Measurements from ENCODE around the gene TMEM25. TPM values are rescaled to one million over a fixed set of nuclear protein-coding genes. Genes with fewer than 3 reads are reported as not detected.

Gene TMEM25
- total RNA-seq, 1 experiment from 2014 or later: 24.5 TPM

DNA sequence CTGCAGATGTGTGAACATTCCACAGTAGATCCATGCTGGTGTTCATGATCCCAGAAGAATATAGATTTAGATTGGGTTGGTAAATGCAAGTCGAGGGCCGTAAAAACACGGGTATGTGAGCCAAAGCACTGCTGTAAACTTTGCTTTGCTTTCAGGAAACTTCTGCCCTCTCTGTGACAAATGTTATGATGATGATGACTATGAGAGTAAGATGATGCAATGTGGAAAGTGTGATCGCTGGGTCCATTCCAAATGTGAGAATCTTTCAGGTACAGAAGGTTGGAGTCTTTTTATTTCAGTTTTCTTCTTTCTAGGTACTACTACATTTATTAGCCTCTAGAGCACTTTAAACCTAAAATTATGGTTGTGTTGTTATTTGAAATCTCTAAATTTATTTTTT lies 40.0 kb upstream of the TMEM25 start:
- WGBS (ENCODE audit: extremely low coverage, insufficient read length, low lambda C conversion rate): no CpG with 5 or more reads among the region's 4 CpGs
- H3K9me3 ChIP-seq (ENCODE audit: control insufficient read depth, low read depth, low read length): no peaks in the 10 kb centered on the region
- H3K4me2 ChIP-seq (ENCODE audit: insufficient read depth, insufficient read length, low read length): no peak overlapping the region
- H4K20me1 ChIP-seq (ENCODE audit: control insufficient read depth, insufficient read depth, insufficient read length): no peaks in the 10 kb centered on the region
- H3K27ac ChIP-seq (ENCODE audit: insufficient read length, low read depth, low read length): no peak overlapping the region
- no peak overlapping the region for H3K14ac ChIP-seq (ENCODE audit: insufficient read depth, low read length)
- no peak overlapping the region for H2BK5ac ChIP-seq (ENCODE audit: insufficient read length, low read length)
- no peak overlapping the region for H2AFZ ChIP-seq (ENCODE audit: low read length)
- Mint-ChIP-seq H3K4me1 (no peaks in the 10 kb centered on the region), H3K27me3 (ENCODE audit: low read depth) (no peaks in the 10 kb centered on the region), H3K36me3 (ENCODE audit: insufficient read depth in 1 of 3, low read depth in 3 of 3) (peaks cover 30 to 74% (median 73%) of the 10 kb centered on the region in 3 experiments; a peak in 6 of 7 replicates), H3K4me3 (no peak overlapping the region), H3K9me3 (no peaks in the 10 kb centered on the region), H3K27ac (0 out of 7 replicates have a peak overlapping the region, but pooled peaks of 1 of the 3 experiments have one; percentile 60)
- no peak overlapping the region for H2BK12ac ChIP-seq (ENCODE audit: insufficient read length, low read depth, low read length)
- TF ChIP-seq, protein P1, sequence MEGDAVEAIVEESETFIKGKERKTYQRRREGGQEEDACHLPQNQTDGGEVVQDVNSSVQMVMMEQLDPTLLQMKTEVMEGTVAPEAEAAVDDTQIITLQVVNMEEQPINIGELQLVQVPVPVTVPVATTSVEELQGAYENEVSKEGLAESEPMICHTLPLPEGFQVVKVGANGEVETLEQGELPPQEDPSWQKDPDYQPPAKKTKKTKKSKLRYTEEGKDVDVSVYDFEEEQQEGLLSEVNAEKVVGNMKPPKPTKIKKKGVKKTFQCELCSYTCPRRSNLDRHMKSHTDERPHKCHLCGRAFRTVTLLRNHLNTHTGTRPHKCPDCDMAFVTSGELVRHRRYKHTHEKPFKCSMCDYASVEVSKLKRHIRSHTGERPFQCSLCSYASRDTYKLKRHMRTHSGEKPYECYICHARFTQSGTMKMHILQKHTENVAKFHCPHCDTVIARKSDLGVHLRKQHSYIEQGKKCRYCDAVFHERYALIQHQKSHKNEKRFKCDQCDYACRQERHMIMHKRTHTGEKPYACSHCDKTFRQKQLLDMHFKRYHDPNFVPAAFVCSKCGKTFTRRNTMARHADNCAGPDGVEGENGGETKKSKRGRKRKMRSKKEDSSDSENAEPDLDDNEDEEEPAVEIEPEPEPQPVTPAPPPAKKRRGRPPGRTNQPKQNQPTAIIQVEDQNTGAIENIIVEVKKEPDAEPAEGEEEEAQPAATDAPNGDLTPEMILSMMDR (conservative IDR thresholded peaks at IDR 0.05): no peak
- no peak overlapping the region for H3K56ac ChIP-seq (ENCODE audit: insufficient read length, low read depth, low read length)
- no peak overlapping the region for H2BK20ac ChIP-seq (ENCODE audit: low read depth, low read length, poor library complexity, severe bottlenecking)
- H3K23ac ChIP-seq (ENCODE audit: insufficient read length, low read depth, low read length): no peak overlapping the region
- H2AK5ac ChIP-seq (ENCODE audit: insufficient read length, low read length): no peak overlapping the region
- no peak overlapping the region for H4K91ac ChIP-seq (ENCODE audit: insufficient read length, low read depth, low read length)
- H3K23me2 ChIP-seq (ENCODE audit: insufficient read length, low read depth, low read length, poor library complexity, severe bottlenecking): no peaks in the 10 kb centered on the region
- no peak overlapping the region for H4K8ac ChIP-seq (replicated peaks; ENCODE audit: insufficient read length, low read depth, low read length)
- H3K18ac ChIP-seq (ENCODE audit: insufficient read length, low read depth, low read length): no peak overlapping the region
- H2BK120ac ChIP-seq (ENCODE audit: low read depth, low read length, poor library complexity, severe bottlenecking): no peak overlapping the region
- H3K27me3 ChIP-seq (ENCODE audit: insufficient read depth, low read length): no peaks in the 10 kb centered on the region
- no peaks in the 10 kb centered on the region for H3K79me1 ChIP-seq (ENCODE audit: insufficient read depth, low read depth, low read length, poor library complexity, severe bottlenecking)
- H3T11ph ChIP-seq (ENCODE audit: low read length): no peak overlapping the region
- H2BK15ac ChIP-seq (ENCODE audit: low read depth, low read length): no peak overlapping the region
- H3K4me1 ChIP-seq (ENCODE audit: insufficient read depth, low read length): no peaks in the 10 kb centered on the region
- no peak overlapping the region for H3K4ac ChIP-seq (ENCODE audit: low read depth, low read length)
- H4K5ac ChIP-seq (ENCODE audit: insufficient read length, low read depth, low read length): no peak overlapping the region
- H3K9ac ChIP-seq (ENCODE audit: extremely low read depth, insufficient read length, low read length): no peak overlapping the region
- H3K79me2 ChIP-seq (ENCODE audit: insufficient read depth, low read length): no peaks in the 10 kb centered on the region
- no peak for DNase-seq

All from H9 (cell line).